ENCODE data around the gene FAM107B.

The FAM107B gene

DNA sequence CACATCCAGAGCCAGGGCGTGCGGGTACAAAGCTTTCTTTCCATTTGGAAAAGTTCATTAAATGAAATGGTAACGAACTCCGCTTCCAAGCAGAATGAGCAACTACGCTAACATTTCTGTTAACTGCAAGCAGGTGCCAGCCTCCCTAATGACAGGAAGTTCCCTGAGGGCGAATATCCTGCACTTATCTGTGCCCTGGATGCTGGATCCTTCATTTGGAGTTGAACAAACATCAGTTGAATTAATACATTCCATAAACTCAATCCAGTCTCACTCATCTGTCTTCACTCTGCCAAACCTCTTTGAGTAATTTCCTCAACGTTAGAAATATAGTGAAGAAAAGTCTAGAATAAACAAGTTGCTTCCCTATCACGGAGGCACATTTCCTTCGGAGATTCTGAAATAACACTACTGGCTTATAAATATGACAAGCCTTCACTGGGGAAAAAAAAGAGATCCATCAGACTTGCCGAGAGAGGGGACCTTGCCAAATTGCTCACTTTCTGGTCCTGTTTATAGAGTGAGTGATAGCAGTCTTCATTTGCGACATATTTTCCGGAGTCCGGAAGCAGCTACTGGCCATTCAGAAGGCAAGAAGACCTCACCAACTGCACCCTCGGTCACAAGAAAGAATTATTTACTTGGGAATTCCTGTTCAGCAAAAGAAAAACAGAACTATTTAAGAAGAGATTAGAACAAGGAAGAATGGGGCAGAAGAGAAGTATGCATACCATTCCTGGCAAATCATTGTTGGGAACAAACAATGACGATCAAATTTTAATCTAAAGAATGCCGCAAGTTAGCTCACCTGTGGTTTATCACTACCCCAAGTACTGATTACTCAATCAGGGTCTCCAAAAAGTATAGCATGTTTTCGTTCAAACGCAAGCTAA lies 196.4 kb downstream of the FAM107B start:
- DNase-seq (ENCODE audit: low spot score) = no peak

DNA sequence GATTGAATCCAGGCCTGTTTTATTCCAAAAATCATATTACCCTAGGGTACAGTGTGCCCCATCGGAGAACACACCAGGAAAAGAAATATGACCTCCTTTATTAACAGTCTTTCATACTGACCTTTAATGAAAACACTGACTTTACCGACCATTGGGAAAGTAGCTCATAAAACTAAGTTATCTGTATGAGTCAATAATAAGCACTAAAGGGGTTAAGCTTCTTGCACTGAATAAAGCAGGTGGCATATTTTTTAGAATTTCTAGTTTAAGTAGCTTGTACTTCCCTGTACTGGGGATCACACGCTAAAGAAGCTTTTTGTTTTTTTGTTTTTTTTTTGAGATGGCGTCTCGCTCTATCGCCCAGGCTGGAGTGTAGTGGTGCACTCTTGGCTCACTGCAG lies 199.8 kb downstream of the FAM107B start:
- no peak for DNase-seq (ENCODE audit: low spot score)

DNA sequence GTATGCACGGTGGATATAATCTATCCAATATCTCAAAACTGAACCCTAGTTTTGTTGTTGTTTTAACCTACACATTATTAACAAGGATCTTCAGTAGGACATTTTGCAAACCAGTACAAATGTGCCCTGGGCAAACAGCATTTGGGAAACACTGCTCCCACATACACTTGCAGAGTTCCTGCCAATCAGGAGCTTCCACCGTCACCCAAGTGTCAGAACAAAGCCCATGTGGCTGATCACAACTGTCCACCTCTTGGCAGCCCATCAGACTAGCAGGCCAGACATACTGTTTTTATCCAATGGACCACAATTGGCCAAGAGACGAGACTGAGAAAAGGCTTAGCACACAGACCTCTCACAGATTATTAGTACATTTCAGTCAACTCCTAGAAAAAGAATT lies 200.4 kb downstream of the FAM107B start:
- no peak for DNase-seq (ENCODE audit: low spot score)

DNA sequence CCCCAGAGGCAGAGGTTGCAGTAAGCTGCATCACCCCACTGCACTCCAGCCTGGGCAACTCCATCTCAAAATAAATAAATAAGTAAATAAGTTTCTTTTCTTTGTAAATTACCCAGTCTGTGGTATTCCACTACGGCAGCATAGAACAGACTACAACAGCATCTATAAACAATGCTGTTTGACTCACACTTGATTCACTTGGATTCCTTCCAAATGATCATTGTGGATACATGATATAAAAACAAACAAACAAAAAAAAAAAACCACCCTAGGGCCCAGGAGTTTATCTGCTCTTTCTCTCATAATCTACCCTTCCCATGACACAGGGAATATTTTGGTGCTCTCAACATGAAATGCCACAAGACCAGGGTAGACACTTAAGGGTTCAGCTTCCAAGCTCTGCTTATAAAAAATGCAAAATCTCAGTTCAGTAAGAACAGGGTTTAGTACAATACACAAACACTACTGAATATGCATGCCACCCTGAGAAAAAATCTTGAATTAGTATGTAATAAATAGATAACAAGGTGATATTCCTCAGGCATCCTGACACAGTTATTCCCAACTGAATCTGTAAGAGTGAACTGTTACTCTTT lies 200.9 kb downstream of the FAM107B start:
- DNase-seq (ENCODE audit: low spot score) = peak; percentile 53

DNA sequence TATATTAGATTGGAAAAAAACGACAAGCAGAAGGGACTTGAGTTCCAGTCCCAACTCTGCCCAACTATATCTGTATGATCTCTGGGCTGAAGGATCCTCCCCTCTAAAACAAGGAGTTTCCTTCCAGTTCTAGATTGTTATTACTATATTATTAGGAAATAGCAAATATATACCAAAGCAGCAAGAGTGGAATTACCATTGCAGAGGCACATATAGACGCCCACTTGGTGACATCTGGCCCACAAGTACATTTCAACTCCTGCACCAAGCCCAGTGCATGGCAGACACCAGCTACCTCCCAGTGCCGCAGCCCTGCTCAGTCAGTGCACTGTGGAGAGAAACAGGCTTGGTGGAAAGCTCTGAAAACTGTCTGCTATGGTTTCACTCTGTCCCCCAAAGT lies 201.9 kb downstream of the FAM107B start:
- DNase-seq (ENCODE audit: low spot score) = no peak

DNA sequence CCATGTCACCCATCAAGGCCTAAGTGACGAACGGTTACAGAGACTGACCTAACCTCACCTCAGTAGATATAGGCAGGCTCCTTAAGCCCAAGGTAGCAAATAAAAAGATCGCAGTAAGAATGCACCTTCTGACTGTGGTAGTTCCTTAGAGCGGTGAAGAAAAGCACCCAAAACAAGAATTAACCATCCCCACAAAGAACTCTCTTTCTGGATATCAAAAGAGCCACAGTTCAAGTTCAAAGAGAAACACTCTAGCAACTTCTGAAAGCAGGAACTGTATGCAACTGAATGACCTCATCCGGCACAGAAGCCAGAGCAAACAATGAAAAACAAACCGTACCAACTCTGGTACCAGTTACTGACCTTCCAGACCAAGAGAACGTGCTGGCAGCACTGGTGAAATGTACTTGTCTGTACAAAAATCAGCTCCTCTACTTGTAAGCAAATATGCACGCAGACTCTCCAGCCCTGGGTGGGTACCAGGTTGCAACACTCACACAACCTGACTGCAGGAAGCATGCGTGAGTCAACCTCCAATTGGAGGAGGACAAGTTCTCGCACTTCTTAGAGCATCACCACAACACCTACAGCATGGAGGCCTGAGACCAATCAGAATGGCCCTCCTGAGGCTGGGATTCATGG lies 202.7 kb downstream of the FAM107B start:
- DNase-seq (ENCODE audit: low spot score) = no peak

DNA sequence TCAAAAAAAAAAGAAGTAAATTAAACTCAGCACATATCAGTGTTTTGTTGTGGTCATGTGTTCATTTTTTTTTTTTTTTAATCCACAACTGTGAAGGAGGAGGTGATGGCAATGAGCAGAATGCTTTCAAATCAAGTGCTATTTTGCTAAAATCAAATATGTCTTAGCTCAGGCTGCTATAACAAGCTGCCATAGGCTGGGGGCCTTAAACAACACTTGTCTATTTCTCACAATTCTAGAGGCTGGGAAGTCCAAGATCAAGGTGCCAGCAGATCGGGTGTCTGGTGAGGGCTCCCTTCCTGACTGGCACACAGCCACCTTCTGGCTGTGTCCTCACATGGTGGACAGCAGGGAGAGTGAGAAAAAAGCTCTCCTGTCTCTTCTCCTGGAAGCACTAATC lies 203.9 kb downstream of the FAM107B start:
- DNase-seq (ENCODE audit: low spot score) = no peak

DNA sequence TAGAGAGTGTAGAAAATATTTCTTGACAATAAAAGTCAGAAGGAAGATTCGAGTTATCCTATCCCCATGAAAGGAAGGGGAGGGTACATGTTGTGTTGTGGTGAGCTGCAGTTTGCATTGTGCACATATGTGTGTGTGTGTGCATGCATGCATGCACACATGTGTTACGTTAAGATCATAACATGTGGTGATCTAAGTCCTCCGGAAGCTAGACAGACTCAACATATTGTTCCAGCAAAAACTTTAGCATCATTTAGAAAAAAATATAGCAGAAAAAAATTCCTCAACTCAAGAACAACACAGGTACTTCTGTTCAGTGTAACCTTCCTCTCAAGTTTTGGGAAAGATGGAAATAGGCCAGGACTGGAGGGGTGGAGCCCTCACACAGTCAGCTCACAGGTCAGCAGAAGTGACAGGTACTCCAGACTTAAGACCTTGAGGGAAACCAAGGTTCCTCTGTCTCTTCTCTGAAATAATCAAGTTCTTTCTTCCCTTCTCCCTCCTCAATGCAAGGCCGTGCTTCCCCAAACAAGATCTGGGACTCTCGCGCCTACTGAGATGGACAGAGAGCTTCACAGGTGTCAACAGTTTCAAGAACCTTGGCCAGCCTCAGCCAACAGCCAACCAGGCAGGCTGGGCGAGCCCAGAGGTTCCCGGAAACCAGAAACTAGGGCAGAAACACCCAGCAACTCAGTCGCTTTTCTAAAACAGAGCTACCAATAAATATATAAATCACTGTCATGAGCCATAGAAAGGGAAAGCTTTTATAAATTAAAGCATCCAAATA lies 205.2 kb downstream of the FAM107B start:
- DNase-seq (ENCODE audit: low spot score) = no peak

DNA sequence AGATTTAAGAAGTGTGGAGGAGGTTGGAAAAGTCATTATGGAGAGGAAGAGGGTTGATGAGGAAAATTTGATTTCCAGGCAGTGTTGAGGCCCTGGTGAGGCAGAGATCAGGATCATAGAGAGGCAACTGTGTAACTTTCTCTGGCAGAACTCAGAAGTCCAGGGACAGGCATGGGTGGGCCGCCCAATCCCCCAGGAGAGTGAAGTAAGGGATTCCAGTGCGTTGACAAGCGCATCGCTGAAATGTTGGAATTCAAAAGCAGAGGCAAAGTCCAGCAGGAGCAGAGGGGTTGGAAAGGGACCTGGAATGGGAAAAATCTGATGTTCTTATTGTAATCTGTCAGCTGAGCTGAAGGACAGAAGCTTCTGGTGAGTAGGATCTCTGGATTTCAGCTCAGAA lies 207.3 kb downstream of the FAM107B start:
- DNase-seq (ENCODE audit: low spot score) = no peak

DNA sequence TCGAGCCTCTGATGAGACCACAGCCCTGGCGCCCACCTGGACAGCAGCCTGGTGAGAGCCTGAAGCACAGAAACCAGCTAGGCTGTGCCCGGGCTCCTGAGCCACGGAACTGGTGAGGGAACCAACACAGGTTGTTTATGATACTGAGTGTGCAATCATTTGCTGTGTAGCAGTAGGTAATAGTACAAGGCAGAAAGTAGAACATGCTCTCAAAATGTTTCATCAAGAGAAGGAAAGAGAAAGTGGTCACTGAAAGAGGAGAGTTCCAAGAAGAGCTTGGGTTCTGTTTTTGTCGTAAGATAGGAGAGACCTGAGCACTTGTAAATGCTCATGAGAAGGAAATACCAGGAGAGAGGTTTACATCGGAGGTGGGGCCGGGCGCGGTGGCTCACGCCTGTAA lies 208.2 kb downstream of the FAM107B start:
- no peak for DNase-seq (ENCODE audit: low spot score)

DNA sequence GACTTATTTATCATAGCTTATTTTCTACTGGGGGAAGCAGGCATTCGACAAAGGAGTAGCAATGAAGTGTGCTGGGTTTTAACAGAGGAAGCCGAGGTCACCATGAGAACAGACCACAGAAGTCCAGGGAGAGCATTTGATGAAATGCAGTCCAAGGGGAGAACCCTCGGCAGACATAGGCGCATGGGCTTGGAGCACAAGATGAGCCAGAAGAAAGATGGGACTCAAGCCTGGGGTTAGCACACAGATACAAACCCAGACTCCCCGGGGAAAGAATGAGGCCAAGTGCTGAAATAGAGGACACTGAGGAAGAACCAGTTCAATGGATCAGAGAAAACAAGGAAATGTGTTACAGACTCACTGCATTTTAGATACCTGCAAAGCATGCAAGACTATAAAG lies 209.5 kb downstream of the FAM107B start:
- no peak for DNase-seq (ENCODE audit: low spot score)

DNA sequence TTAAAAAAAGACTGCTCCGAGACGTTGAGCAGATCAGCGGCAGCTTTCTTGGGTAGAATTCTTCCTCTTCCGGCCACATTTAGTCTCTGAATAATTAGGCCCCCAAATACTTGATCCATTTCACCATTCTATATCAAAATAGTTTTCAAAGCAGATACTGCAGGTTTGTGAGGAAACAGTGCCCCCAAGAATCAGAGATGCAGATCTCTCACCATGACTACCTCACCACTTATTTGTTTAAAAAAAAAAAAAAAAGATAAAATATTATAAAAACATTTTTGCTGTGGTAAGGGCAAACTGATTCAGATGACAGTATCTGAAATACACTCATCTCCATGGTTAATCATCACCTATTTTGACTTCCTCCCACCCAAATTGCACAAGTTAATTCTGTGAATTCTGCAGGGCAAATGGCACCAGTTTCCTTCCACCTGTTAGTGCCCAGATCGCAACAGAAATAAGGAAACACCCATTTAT lies 210.4 kb downstream of the FAM107B start:
- no peak for DNase-seq (ENCODE audit: low spot score)

DNA sequence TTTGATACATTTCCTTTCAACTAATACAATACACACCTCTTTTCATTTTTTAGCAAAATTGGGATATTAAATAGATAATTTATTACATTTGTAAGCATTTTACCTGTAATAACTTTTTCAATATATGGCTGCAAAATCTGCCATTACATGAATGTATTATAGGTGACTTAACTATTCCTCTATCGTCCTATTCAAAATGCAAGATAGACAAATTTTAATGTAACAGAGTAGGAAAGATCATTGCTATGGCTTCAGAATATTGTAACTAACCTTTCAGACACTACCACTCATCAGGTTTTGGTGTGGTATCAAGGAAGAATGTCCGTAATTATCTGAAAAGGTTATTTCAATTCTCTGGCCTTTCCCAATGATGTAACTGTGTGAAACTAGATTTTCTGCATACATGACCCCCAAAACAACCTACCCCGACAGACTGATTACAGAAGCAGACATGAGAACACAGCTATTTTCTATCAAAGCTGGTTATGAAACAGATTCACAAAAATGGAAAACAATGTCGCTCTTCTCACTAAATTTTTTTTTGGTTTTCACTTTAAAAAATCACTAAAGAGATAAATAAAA lies 211.2 kb downstream of the FAM107B start:
- DNase-seq (ENCODE audit: low spot score) = no peak

DNA sequence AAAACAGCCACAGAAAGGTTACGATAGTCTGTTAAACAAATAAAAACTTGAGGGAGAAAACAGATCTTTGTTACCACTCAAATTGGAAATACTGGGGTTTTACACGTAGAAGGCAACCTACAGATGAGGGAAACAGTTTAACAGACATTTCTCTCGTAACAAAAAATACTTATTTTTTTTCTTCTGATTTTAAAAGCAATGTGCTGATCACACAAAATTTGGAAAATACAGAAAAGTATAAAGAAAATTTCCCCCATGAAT lies 211.7 kb downstream of the FAM107B start:
- no peak for DNase-seq (ENCODE audit: low spot score)

DNA sequence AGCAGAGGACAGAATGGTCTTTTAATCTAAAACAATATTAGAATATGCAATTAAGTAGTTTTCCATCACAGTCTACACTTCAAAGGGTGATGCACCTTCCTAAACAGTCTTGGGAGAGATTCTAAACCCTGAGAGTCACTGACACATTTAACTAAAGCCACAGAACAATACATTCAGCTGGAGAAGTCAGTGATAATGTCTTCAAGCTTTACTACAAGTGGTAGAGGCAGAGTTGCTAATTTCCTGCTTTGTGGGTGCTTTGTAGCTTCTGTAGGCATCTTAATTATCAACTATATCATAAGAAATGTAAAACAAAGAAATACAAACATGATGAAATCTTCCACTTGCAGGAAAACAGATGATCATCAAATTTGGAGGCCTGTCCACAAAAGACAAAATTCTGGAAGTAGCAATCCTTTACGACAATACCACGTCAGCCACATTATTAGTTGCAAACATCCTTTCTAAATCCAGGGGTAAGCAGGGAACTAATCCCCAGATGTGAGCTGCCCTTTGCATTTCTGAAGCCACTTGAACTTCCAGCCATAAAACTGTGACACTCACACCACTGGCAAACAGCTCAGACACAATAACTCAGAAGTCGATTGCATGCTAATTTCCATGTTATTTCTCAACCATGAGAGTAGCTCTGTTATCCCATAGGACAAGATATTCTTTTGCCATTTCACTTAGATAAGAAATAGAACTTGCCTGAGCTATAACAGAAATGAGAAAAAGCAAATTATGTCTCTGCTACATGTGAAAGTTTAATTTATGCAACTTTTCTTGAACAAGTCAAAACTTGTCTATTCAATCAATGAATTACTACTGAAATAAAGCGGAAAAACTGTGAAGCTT lies 212.2 kb downstream of the FAM107B start:
- no peak for DNase-seq (ENCODE audit: low spot score)

DNA sequence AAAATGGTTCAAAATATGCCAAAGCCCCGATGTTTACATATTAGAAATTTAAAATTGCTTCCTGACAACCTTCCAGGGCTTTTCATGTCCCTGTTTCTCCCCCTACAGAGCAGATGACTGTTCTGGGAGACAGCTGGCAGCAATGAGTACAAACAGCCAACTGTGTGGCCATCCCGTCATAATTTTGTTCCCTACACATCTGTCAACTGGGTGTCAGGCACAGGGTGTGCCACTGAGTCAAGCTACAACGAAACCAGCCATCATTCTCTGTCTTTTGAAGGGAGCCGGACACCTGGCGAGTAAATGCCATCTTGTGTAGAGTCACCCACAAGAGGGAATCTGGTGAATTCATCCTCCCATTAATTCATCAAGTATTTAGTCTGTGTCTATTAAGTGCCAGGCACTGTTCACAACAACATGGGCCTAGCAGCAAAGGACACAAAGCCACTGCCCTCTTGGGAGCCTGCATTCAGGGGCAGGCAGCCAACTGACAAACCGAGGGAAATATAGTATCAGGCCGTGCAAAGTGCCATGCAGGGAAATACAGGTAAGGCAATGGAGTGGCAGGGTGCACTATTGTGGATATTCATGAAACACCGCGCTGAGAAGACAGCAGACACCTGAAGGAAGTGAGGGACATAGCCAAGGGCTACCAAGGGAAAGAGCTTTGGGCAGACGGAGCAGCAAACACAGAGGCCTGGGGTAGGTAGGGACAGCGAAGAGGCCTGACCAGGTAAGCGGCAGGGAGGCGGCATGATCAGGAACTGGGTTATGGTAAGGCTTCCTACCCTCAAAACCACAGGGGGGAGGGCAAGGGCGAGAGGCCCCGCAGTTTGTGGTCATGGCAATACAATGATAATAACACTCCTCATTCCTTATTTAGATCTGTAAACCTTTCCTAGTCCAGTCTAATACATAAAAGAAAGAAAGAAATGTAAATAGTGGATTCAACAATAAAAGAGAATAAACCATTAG lies 213.6 kb downstream of the FAM107B start:
- no peak for DNase-seq (ENCODE audit: low spot score)

DNA sequence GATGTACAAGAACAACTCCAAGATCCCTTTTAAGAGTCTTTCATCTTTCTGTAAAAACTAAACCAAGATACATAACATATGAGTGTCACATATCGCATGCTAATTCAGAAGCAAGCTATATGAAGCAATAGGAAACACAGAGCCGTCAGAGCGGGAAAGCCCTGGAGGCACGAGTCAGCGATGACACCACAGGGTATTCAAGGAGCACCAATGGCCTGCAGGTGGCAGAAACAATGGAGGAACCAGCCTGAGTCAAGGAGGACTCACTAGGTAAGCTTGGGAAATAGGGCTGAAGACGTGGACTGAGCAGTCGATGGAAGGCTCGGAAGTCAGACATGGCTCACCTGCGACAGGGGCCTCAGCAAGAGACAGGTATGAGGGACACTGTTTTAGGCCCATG lies 214.4 kb downstream of the FAM107B start:
- DNase-seq (ENCODE audit: low spot score) = peak; percentile 80

DNA sequence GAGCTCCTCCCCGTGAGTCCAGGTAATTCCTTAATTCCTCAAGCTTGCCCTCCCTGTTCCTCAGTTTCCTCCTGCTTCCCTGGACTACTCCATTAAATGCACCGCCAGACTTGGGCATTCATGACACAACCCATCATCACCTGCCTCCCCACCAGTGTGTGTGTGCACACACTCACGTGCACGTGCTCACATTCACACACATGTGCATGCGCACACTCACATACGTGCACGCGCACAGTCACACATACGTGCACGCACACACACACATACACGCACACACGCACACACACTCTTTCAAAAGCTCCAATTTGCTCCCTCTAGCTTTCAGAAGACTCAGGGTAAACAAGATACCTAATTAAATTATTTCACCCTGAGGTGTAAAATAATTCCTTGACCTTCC lies 216.7 kb downstream of the FAM107B start:
- DNase-seq (ENCODE audit: low spot score) = no peak

DNA sequence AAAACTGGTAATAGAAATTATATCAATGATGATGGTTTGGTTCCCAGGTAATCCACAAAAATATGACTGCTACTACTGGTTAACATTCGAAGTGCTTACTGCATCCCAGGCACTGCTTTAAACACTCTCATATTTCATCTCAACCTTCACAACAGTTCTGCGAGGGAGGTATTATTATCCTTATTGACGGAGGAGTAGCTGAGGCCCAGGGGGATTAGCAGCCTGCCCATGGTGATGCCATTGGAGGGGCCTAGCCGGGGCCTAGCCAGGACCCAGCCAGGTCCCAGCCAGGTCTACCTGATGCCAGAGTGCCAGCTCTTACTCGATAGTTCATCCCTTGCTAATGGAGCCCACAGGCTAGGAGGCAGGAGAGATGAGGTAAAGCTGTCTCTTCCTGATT lies 217.1 kb downstream of the FAM107B start:
- DNase-seq (ENCODE audit: low spot score) = no peak
